ENCODE measurements around the gene OR4C11. TPM values are rescaled to one million over a fixed set of nuclear protein-coding genes. Genes with fewer than 3 reads are reported as not detected.

The OR4C11 gene
- total RNA-seq, 1 experiment from 2014 or later, result not detected

- Mint-ChIP-seq H3K27me3 (ENCODE audit: low read depth) (peaks cover 8% of the 10 kb centered on the region), H3K36me3 (peaks cover 11% of the 10 kb centered on the region), H3K9me3 (peaks cover 24% of the 10 kb centered on the region), H3K4me1 (no peaks in the 10 kb centered on the region), H3K27ac (no peak within 1 kb of the TSS), H3K4me3 (no peak within 1 kb of the TSS)
- ChIA-PET POLR2A (no interaction called here), CTCF (no interaction called here)
- no peak for TF ChIP-seq ZNF138 (CRISPR knock-in tag; conservative IDR thresholded peaks at IDR 0.05)
- no peak for TF ChIP-seq CDX4 (CRISPR knock-in tag; IDR thresholded peaks at IDR 0.05; ENCODE audit: borderline replicate concordance)
- TF ChIP-seq FOXP1 (CRISPR knock-in tag; IDR thresholded peaks at IDR 0.05; ENCODE audit: borderline replicate concordance), result no peak
- ATAC-seq (no peak), DNase-seq (ENCODE audit: low spot score) (no peak)
Observed at GRCh38 chr11:55554169-55554568, 53.3 kb downstream of the OR4C11 start, which contains the start of gene OR4C15. Gene OR4C15 (plus strand): TSS chr11:55554469. CDS start chr11:55554469, 0 bp downstream.

Other genes with a start within 250 kb of the OR4C11 start
- not detected in 3 replicates for gene OR4A15, start 239.7 kb downstream of the OR4C11 start, total RNA-seq (2021)
- not detected in 3 replicates for gene OR4C15, start 53.2 kb downstream of the OR4C11 start, total RNA-seq (2021)
- not detected in 3 replicates for gene OR4C16, start 35.5 kb downstream of the OR4C11 start, total RNA-seq (2021)
- gene OR4P4, start 27.5 kb upstream of the OR4C11 start, total RNA-seq (2021), result not detected in 3 replicates
- not detected in 3 replicates for gene OR4S2, start 40.7 kb upstream of the OR4C11 start, total RNA-seq (2021)
- gene OR4C6, start 54.6 kb upstream of the OR4C11 start, total RNA-seq (2021), result not detected in 3 replicates
- not detected in 3 replicates for gene OR5D13, start 165.8 kb upstream of the OR4C11 start, total RNA-seq (2021)
- not detected in 3 replicates for gene OR5D14, start 187.9 kb upstream of the OR4C11 start, total RNA-seq (2021)
- not detected in 3 replicates for gene OR5L1, start 203.7 kb upstream of the OR4C11 start, total RNA-seq (2021)
- gene OR5D18, start 212.0 kb upstream of the OR4C11 start, total RNA-seq (2021), result not detected in 3 replicates
- not detected in 3 replicates for gene OR5L2, start 219.6 kb upstream of the OR4C11 start, total RNA-seq (2021)
- gene OR5D16, start 231.1 kb upstream of the OR4C11 start, total RNA-seq (2021), result not detected in 3 replicates